PC-9 (cell line): Measurements from ENCODE around the gene EFS. TPM values are rescaled to one million over a fixed set of nuclear protein-coding genes. Genes with fewer than 3 reads are reported as not detected.

ENCODE experiments used
- BruUV-seq: library from RNA; stranded (reverse); fragments of 400-500 nt; replicated peaks from 2 replicates; lab custom pipeline; 2021; lab: Mats Ljungman, UMichigan
- CTCF ChIA-PET: fragments of 300-600 bp; sonication (Branson Sonifier 250); formaldehyde crosslinking; loops from one replicate; lab custom pipeline; 2022; ENCODE audit warnings: antibody characterized with exemption; lab: Charles Lee
- POLR2A ChIA-PET: fragments of 300-600 bp; sonication (Branson Sonifier 250); formaldehyde crosslinking; loops from one replicate; lab custom pipeline; 2022; ENCODE audit warnings: antibody characterized with exemption; ENCODE audit not compliant: unreplicated experiment; lab: Charles Lee
- DNase-seq, 2 experiments: peaks; one replicate each; pipeline versions ENCODE4 v3.0.0 to v3.0.0-alpha.2; 2015 to 2022; ENCODE audit warnings: mixed read lengths in 1 of 2
- H2AFZ ChIP-seq: fragments of 200-600 bp; sonication (generic); 2 replicates; pipeline ENCODE4 v1.8.1; 2017; ENCODE audit warnings: antibody characterized with exemption
- H3F3A ChIP-seq: fragments of 200-600 bp; sonication (generic); 2 replicates; pipeline ENCODE4 v1.8.1; 2017; ENCODE audit warnings: antibody characterized with exemption, mild to moderate bottlenecking, low read depth; ENCODE audit not compliant: insufficient read depth
- H3K27ac ChIP-seq: fragments of 200-600 bp; sonication (generic); 2 replicates; pipeline ENCODE4 v1.6.1; 2016; ENCODE audit warnings: mixed run types
- H3K27me3 ChIP-seq: fragments of 200-600 bp; sonication (generic); 2 replicates; pipeline ENCODE4 v1.6.1; 2016; ENCODE audit warnings: low read depth, mixed run types; ENCODE audit not compliant: insufficient read depth
- H3K36me3 ChIP-seq: fragments of 200-600 bp; sonication (generic); 2 replicates; pipeline ENCODE4 v1.6.1; 2016; ENCODE audit warnings: low read depth, mixed run types
- H3K4me1 ChIP-seq: fragments of 200-600 bp; sonication (generic); replicated peaks from 2 replicates; pipeline ENCODE4 v1.6.1; 2016; ENCODE audit warnings: mixed run types; ENCODE audit not compliant: insufficient read depth
- H3K4me2 ChIP-seq: fragments of 200-600 bp; sonication (generic); 2 replicates; pipeline ENCODE4 v1.6.1; 2017; ENCODE audit warnings: mixed run types
- H3K4me3 ChIP-seq: fragments of 200-600 bp; sonication (generic); 2 replicates; pipeline ENCODE4 v1.6.1; 2016; ENCODE audit warnings: mixed run types
- H3K79me2 ChIP-seq: fragments of 200-600 bp; sonication (generic); 2 replicates; pipeline ENCODE4 v1.6.1; 2017; ENCODE audit warnings: low read depth, mixed run types
- H3K9me2 ChIP-seq: fragments of 200-600 bp; sonication (generic); 2 replicates; pipeline ENCODE4 v1.8.1; 2017; ENCODE audit warnings: mild to moderate bottlenecking; ENCODE audit not compliant: insufficient read depth
- H3K9me3 ChIP-seq: fragments of 200-600 bp; sonication (generic); 2 replicates; pipeline ENCODE4 v1.8.1; 2016; ENCODE audit warnings: low read depth; ENCODE audit not compliant: insufficient read depth
- H4K20me1 ChIP-seq: fragments of 200-600 bp; sonication (generic); 2 replicates; pipeline ENCODE4 v1.8.1; 2017; ENCODE audit not compliant: insufficient read depth
- EZH2 ChIP-seq: fragments of 200-600 bp; sonication (generic); IDR thresholded peaks from 2 replicates; pipeline ENCODE4 v1.8.0; 2017; ENCODE audit warnings: antibody characterized with exemption, low read depth
- intact Hi-C: fragments of 100-400 bp; cut with micrococcal nuclease; formaldehyde crosslinking; loops from one replicate; pipeline ENCODE4 v1.10.0; 2022; ENCODE audit not compliant: unreplicated experiment
- total RNA-seq: library from RNA; stranded (reverse); gene quantifications from 2 replicates; pipeline ENCODE4 v1.2.3, GENCODE V29; 2021
- TF ChIP-seq, protein P1 (sequence below): fragments of 200-600 bp; sonication (generic); conservative IDR thresholded peaks from 2 replicates; pipeline ENCODE4 v1.6.1; 2017; ENCODE audit warnings: mixed run types, antibody characterized with exemption, mild to moderate bottlenecking, moderate library complexity

The EFS gene
- total RNA-seq, 1 experiment from 2014 or later, result not detected

DNA sequence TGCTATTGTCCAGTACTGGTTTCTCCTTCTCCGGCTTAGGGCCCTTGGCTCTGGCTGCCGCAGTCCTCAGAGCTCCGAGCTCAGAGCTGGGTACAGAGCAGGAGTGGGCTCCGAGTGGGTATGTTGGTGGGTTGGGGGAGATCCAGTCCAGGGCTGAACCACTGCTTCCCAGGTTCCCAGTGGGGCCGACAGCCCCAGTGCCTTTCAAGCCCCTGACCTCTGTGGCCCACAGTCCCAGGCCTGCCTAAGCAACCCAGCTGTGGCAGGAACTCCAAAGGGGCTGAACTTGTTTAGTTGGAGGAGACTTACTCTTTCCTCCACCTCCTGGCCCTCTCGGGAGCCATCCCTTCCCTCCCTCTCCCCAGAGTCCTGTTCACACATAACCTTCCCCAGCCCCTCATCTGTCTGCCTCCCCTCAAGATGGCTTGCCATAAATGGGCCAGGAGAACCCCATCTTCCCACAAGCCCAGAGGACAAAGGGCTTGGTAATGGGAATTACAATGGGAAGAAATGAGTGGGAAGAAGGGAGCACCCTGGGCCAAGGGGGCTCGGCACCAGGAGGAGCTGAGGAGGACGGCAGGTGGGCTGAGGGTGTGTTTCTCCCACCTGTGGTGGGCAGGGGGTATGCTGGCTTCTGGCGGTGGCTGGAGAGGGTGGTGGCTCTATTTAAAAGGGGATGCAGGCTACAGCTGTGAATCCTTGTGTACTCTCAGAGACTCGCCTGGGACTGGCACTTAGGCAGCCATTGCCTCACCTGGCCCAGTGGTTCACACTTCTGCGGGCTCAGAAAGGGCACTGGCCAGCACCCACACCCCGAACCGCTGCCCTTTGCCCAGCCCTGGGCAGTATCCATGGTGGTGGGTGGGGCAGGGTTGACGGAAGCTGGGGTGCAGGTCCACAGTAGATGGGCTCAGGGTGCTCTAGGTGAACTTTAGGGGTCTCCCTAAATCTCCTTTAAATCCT is 46.9 kb upstream of the EFS start:
- no peaks in the 10 kb centered on the region for H3K9me3 ChIP-seq
- no peak overlapping the region for H3K4me3 ChIP-seq
- no peak overlapping the region for H3K4me2 ChIP-seq
- ChIA-PET CTCF (no interaction called here), POLR2A (no interaction called here)
- H3K27me3 ChIP-seq, result peaks cover 75% of the 10 kb centered on the region
- BruUV-seq, result no TSS peak
- no peaks in the 10 kb centered on the region for H3K4me1 ChIP-seq
- no peaks in the 10 kb centered on the region for H3F3A ChIP-seq
- intact Hi-C loops, result no loop called here
- H3K9me2 ChIP-seq, result no peaks in the 10 kb centered on the region
- no peaks in the 10 kb centered on the region for H3K79me2 ChIP-seq
- H3K36me3 ChIP-seq, result no peaks in the 10 kb centered on the region
- no peaks in the 10 kb centered on the region for H4K20me1 ChIP-seq
- no peak overlapping the region for H3K27ac ChIP-seq
- no peak for TF ChIP-seq EZH2
- TF ChIP-seq, protein P1, sequence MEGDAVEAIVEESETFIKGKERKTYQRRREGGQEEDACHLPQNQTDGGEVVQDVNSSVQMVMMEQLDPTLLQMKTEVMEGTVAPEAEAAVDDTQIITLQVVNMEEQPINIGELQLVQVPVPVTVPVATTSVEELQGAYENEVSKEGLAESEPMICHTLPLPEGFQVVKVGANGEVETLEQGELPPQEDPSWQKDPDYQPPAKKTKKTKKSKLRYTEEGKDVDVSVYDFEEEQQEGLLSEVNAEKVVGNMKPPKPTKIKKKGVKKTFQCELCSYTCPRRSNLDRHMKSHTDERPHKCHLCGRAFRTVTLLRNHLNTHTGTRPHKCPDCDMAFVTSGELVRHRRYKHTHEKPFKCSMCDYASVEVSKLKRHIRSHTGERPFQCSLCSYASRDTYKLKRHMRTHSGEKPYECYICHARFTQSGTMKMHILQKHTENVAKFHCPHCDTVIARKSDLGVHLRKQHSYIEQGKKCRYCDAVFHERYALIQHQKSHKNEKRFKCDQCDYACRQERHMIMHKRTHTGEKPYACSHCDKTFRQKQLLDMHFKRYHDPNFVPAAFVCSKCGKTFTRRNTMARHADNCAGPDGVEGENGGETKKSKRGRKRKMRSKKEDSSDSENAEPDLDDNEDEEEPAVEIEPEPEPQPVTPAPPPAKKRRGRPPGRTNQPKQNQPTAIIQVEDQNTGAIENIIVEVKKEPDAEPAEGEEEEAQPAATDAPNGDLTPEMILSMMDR, result no peak
- no peak for DNase-seq
- H2AFZ ChIP-seq, result no peak overlapping the region

DNA sequence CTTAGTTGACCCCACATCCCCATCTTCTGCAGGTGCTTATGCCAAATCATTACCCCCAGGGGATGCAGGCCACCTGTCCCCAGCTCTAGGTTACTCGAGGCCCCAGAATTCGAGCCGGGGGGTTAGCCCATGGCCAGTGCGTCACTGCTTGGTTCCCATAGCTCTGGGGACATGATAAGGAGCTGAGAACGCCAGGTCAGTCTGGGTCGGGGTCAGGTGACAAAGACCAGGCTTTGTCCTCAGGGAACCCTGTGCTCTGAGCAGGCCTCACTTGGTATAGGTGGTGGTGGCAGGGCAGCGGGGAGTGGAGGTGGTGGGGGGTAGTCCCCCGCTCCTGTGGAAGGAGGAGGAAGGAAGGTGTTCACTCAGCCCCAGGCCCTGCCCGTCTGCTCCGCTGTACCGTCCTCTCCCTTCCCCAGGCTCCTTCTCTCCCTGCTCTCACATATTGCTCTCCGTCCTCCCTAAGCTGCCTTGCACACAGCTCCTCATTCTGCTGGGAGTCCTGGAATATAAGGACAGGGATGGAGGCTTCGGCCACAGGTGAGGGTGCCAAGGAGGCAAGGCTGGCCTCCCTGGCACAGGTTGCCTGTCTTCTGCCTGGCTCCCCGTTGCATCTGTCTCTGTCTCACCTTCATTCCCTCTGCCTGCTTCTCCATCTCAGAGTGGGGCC is 45.1 kb upstream of the EFS start:
- H3K4me3 ChIP-seq, result no peak overlapping the region
- H3K27me3 ChIP-seq, result peaks cover 82% of the 10 kb centered on the region
- POLR2A ChIA-PET, result no interaction called here
- no peaks in the 10 kb centered on the region for H3K36me3 ChIP-seq
- CTCF ChIA-PET, result no interaction called here
- no TSS peak for BruUV-seq
- H3K9me3 ChIP-seq, result no peaks in the 10 kb centered on the region
- H2AFZ ChIP-seq, result no peak overlapping the region
- no peaks in the 10 kb centered on the region for H3K4me1 ChIP-seq
- no peaks in the 10 kb centered on the region for H3K9me2 ChIP-seq
- intact Hi-C loops, result no loop called here
- H3K79me2 ChIP-seq, result no peaks in the 10 kb centered on the region
- no peak for DNase-seq
- no peaks in the 10 kb centered on the region for H3F3A ChIP-seq
- no peak for TF ChIP-seq EZH2
- TF ChIP-seq, protein P1, result no peak
- H3K27ac ChIP-seq, result no peak overlapping the region
- no peaks in the 10 kb centered on the region for H4K20me1 ChIP-seq
- H3K4me2 ChIP-seq, result no peak overlapping the region

DNA sequence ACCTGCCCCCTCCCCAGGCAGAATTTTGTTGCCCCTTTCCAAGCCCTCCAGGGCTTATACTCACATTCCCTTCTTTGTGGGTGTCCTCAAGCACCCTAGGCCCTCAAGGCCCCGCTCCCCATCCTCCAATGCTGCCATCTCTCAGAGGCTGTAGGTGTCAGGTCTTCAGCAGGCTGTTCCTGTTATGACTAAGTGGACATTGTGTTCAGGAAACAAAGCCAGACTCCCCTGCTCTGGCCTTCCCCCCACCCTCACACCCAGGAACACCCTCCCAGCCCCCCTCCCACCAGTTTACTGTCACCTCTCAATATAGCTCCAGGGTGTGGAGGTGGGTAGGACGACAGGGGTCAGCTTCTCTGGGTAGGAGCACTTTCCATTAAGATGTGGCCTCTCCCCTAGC is 44.5 kb upstream of the EFS start:
- peaks cover 83% of the 10 kb centered on the region for H3K27me3 ChIP-seq
- no peak overlapping the region for H2AFZ ChIP-seq
- H3K4me3 ChIP-seq, result no peak overlapping the region
- no peaks in the 10 kb centered on the region for H3K9me3 ChIP-seq
- H3K4me2 ChIP-seq, result no peak overlapping the region
- H4K20me1 ChIP-seq, result no peaks in the 10 kb centered on the region
- POLR2A ChIA-PET, result no interaction called here
- no peak overlapping the region for H3K27ac ChIP-seq
- TF ChIP-seq EZH2, result no peak
- TF ChIP-seq, protein P1, result no peak
- no peaks in the 10 kb centered on the region for H3K79me2 ChIP-seq
- DNase-seq, result no peak
- no peaks in the 10 kb centered on the region for H3K36me3 ChIP-seq
- H3K4me1 ChIP-seq, result no peaks in the 10 kb centered on the region
- no peaks in the 10 kb centered on the region for H3F3A ChIP-seq
- CTCF ChIA-PET, result no interaction called here
- intact Hi-C loops, result no loop called here
- no peaks in the 10 kb centered on the region for H3K9me2 ChIP-seq
- no TSS peak for BruUV-seq
